Endothelial cell of umbilical vein (primary cell): ENCODE measurements around the gene USP35. TPM values are rescaled to one million over a fixed set of nuclear protein-coding genes. Genes with fewer than 3 reads are reported as not detected.

ENCODE experiments used
- BruUV-seq: library from RNA; stranded (reverse); fragments of 400-500 nt; replicated peaks from 2 replicates; lab custom pipeline; 2021; lab: Mats Ljungman, UMichigan
- CTCF ChIA-PET: fragments of 300-600, 350-600 bp; sonication (Branson Sonifier 250); formaldehyde crosslinking; loops from one replicate; lab custom pipeline; 2021; ENCODE audit warnings: antibody characterized with exemption, inconsistent platforms; lab: Charles Lee
- POLR2A ChIA-PET: fragments of 300-600, 350-600 bp; sonication (Branson Sonifier 250); formaldehyde crosslinking; loops from one replicate; lab custom pipeline; 2021; ENCODE audit warnings: antibody characterized with exemption, inconsistent platforms; lab: Charles Lee
- DNase-seq: peaks from one replicate; pipeline ENCODE4 v3.0.0-alpha.2; 2011; ENCODE audit warnings: low read depth, low spot score
- FAIRE-seq: peaks from 2 replicates; lab custom pipeline; 2011; peaks lifted over from hg19 to GRCh38; lab: Jason Lieb, UNC
- H2AFZ ChIP-seq: 2 replicates; pipeline ENCODE4 v1.6.0; 2012; ENCODE audit warnings: low read depth, low read length, control low read depth, inconsistent platforms
- H3K27ac ChIP-seq: 2 replicates; pipeline ENCODE4 v1.5.1; 2011; ENCODE audit warnings: low read depth, mild to moderate bottlenecking, control low read depth, low read length, moderate library complexity; ENCODE audit not compliant: insufficient read depth
- H3K27me3 ChIP-seq, 2 experiments: 2 replicates each; pipeline versions ENCODE4 v1.6.0 to v1.6.1; 2011; ENCODE audit warnings: low read length in 2 of 2, mixed read lengths in 1 of 2; ENCODE audit not compliant: control insufficient read depth in 2 of 2, insufficient read depth in 2 of 2
- H3K36me3 ChIP-seq, 2 experiments: 2 replicates in 1 of 2; 3 replicates in 1 of 2; pipeline ENCODE4 v1.5.1; 2011; ENCODE audit warnings: low read length in 2 of 2, mild to moderate bottlenecking in 1 of 2, moderate library complexity in 1 of 2; ENCODE audit not compliant: control insufficient read depth in 2 of 2, insufficient read depth in 2 of 2; ENCODE audit errors: extremely low read depth in 1 of 2
- H3K4me1 ChIP-seq: 3 replicates; pipeline ENCODE4 v1.5.1; 2011; ENCODE audit warnings: mild to moderate bottlenecking, low read length; ENCODE audit not compliant: control insufficient read depth, insufficient read depth; ENCODE audit errors: extremely low read depth
- H3K4me2 ChIP-seq: 2 replicates; pipeline ENCODE4 v1.6.1; 2011; ENCODE audit warnings: low read length, control low read depth, mixed read lengths; ENCODE audit not compliant: insufficient read depth
- H3K4me3 ChIP-seq, 3 experiments: fragments of 200-600 bp in 1 of 3; sonication (generic), shearing (Covaris generic) in 1 of 3; replicated peaks in 1 of 3; 2 replicates each; pipeline ENCODE4 v1.5.1; 2011 to 2016; ENCODE audit warnings: control low read depth in 3 of 3, low read length in 3 of 3, mild to moderate bottlenecking in 2 of 3, inconsistent platforms in 1 of 3, low read depth in 1 of 3, moderate library complexity in 1 of 3; ENCODE audit not compliant: insufficient read depth in 1 of 3
- H3K79me2 ChIP-seq: 2 replicates; pipeline ENCODE4 v1.6.0; 2012; ENCODE audit warnings: low read length, inconsistent platforms; ENCODE audit not compliant: control insufficient read depth, insufficient read depth
- H3K9ac ChIP-seq: replicated peaks from 2 replicates; pipeline ENCODE3; 2011; ENCODE audit warnings: low read length, control low read depth; ENCODE audit not compliant: insufficient read depth; ENCODE audit errors: extremely low read depth
- H3K9me1 ChIP-seq: replicated peaks from 3 replicates; pipeline ENCODE4 v1.6.0; 2011; ENCODE audit warnings: mild to moderate bottlenecking, low read length; ENCODE audit not compliant: control insufficient read depth, insufficient read depth; ENCODE audit errors: extremely low read depth
- H3K9me3 ChIP-seq: replicated peaks from 2 replicates; pipeline ENCODE4 v1.5.1; 2012; ENCODE audit warnings: low read length, inconsistent platforms; ENCODE audit not compliant: control insufficient read depth, insufficient read depth
- H4K20me1 ChIP-seq: replicated peaks from 2 replicates; pipeline ENCODE3; 2011; ENCODE audit warnings: mild to moderate bottlenecking, low read length; ENCODE audit not compliant: control insufficient read depth, insufficient read depth; ENCODE audit errors: extremely low read depth
- CTCF ChIP-seq, 2 donors: IDR thresholded peaks; 1 replicate in 1 of 2; 2 replicates in 1 of 2; pipeline ENCODE4 v1.5.1; 2011; ENCODE audit warnings: low read length in 2 of 2, mild to moderate bottlenecking in 2 of 2, moderate library complexity in 2 of 2, control low read depth in 1 of 2, inconsistent platforms in 1 of 2, low read depth in 1 of 2; ENCODE audit not compliant: insufficient read depth in 1 of 2; ENCODE audit errors: extremely low read depth in 1 of 2
- EZH2 ChIP-seq: IDR thresholded peaks from 2 replicates; pipeline ENCODE4 v1.6.1; 2012; ENCODE audit warnings: borderline replicate concordance, low read depth, mild to moderate bottlenecking, moderate library complexity, low read length, inconsistent platforms; ENCODE audit not compliant: severe bottlenecking
- FOS ChIP-seq: IDR thresholded peaks from 2 replicates; pipeline ENCODE4 v1.6.1; 2011; ENCODE audit warnings: mild to moderate bottlenecking, low read length, moderate library complexity, borderline replicate concordance; ENCODE audit not compliant: insufficient read depth
- GATA2 ChIP-seq: IDR thresholded peaks from 2 replicates; pipeline ENCODE4 v1.7.0; 2011; ENCODE audit warnings: low read depth, mild to moderate bottlenecking, moderate library complexity, mixed read lengths, low read length; ENCODE audit not compliant: insufficient read length, insufficient read depth
- JUN ChIP-seq: IDR thresholded peaks from 2 replicates; pipeline ENCODE4 v1.6.1; 2011; ENCODE audit warnings: borderline replicate concordance, low read depth; ENCODE audit not compliant: insufficient read length, insufficient read depth
- MAX ChIP-seq: IDR thresholded peaks from 2 replicates; pipeline ENCODE4 v1.6.1; 2011; ENCODE audit not compliant: insufficient read depth, insufficient read length
- MYC ChIP-seq: IDR thresholded peaks from one replicate; pipeline ENCODE4 v1.6.1; 2011; ENCODE audit warnings: mild to moderate bottlenecking, low read depth, low read length
- POLR2A ChIP-seq: IDR thresholded peaks from 2 replicates; pipeline ENCODE4 v1.6.1; 2012; ENCODE audit warnings: low read depth, mild to moderate bottlenecking, control low read depth, low read length
- POLR2AphosphoS5 ChIP-seq: IDR thresholded peaks from 2 replicates; pipeline ENCODE4 v1.6.1; 2012; ENCODE audit warnings: low read depth, mild to moderate bottlenecking, control low read depth, low read length, moderate library complexity; ENCODE audit not compliant: insufficient read depth
- dilution Hi-C: fragments of 300-500 bp; cut with MboI; formaldehyde crosslinking; loops from one replicate; pipeline ENCODE4 v1.15.0; 2019; ENCODE audit warnings: low sequenced_read_pairs; ENCODE audit not compliant: extremely low pct_ligation_motif_present
- intact Hi-C: fragments of 100-400 bp; cut with micrococcal nuclease; formaldehyde crosslinking; loops from one replicate; pipeline ENCODE4 v1.10.0; 2022
- polyA plus RNA-seq, 4 experiments: library from polyadenylated mRNA; depleted of rRNA in 3 of 4; stranded (reverse) in 3 of 4; unstranded in 1 of 4; fragments of >200 nt; gene quantifications; 2 replicates each; pipeline versions ENCODE4 v1.2.1 to v1.2.3, GENCODE V29; 2011 to 2012; ENCODE audit warnings: missing spikeins in 1 of 4
- total RNA-seq: library from RNA; stranded (reverse); gene quantifications from 2 replicates; pipeline ENCODE4 v1.2.3, GENCODE V29; 2021

Gene USP35
- total and polyA plus RNA-seq, 2 donors (not counting 3 experiments of a cell fraction or from before 2014, with no cell fraction given) = 8.9 to 12.4 TPM

- Histone ChIP-seq H3K36me3 (peaks cover 0 to 10% of the 10 kb centered on the region in 2 experiments), H3K4me1 (peaks cover 12% of the 10 kb centered on the region), H3K9me3 (no peaks in the 10 kb centered on the region), H4K20me1 (no peaks in the 10 kb centered on the region), H2AFZ (no peak overlapping the region), H3K79me2 (no peaks in the 10 kb centered on the region), H3K27ac (no peak overlapping the region), H3K9ac (no peak overlapping the region), H3K4me3 (no peak overlapping the region), H3K27me3 (no peaks in the 10 kb centered on the region), H3K4me2 (no peak overlapping the region), H3K9me1 (no peaks in the 10 kb centered on the region)
- CTCF ChIA-PET = interaction anchor here (1.1 kb wide), 1 partner anchor 12 kb away, joined by 3 read pairs; no protein-coding TSS in a partner anchor
- intact Hi-C loops = loop anchor here (5.0 kb wide), 1 partner anchor 1143 kb away; no protein-coding TSS in a partner anchor
- POLR2A ChIA-PET = no interaction called here
- BruUV-seq = no TSS peak
- dilution Hi-C loops = no loop called here
- no peak for FAIRE-seq
- no peak for DNase-seq
- TF ChIP-seq CTCF (IDR thresholded peaks at IDR 0.05; ENCODE audit: extremely low read depth in 1 of 2, insufficient read depth in 1 of 2, low read depth in 1 of 2, low read length in 2 of 2) (no peak), POLR2A (no peak), MYC (no peak), FOS (no peak), GATA2 (no peak), MAX (no peak), JUN (no peak), POLR2AphosphoS5 (no peak), EZH2 (no peak)
Observed at GRCh38 chr11:78170413-78170812, 18.3 kb upstream of the USP35 start.
